ENCODE data around the gene MED14.

Gene MED14

GRCh38 chrX:40617566-40617965, 117.8 kb downstream of the MED14 start:
- in situ Hi-C loops (cut with HindIII; ENCODE audit: low sequenced_read_pairs), result no loop called here

- in situ Hi-C loops (cut with HindIII; ENCODE audit: low sequenced_read_pairs), result no loop called here
Measured at GRCh38 chrX:40615976-40616375, 119.4 kb downstream of the MED14 start.

GRCh38 chrX:40612511-40612910, 122.8 kb downstream of the MED14 start:
- in situ Hi-C loops (cut with HindIII; ENCODE audit: low sequenced_read_pairs), result no loop called here

GRCh38 chrX:40607381-40607780, 128.0 kb downstream of the MED14 start:
- in situ Hi-C loops (cut with HindIII; ENCODE audit: low sequenced_read_pairs), result no loop called here

- in situ Hi-C loops (cut with HindIII; ENCODE audit: low sequenced_read_pairs), result no loop called here
Measured at GRCh38 chrX:40603446-40603845, 131.9 kb downstream of the MED14 start.
